GM19238 (cell line): Measurements from ENCODE around the gene EGFL6.
"Not testable (repeated sequence)": the region's sequence is repeated elsewhere in the genome, so short reads cannot be mapped to it uniquely, and the experiment has no call there.

Experiments
- DNase-seq: peaks from one replicate; pipeline ENCODE4 v3.0.0; 2011; ENCODE audit warnings: low spot score; ENCODE audit not compliant: insufficient read length

The EGFL6 gene

GRCh38 chrX:13590207-13590606 is 20.8 kb downstream of the EGFL6 start:
- no peak for DNase-seq

GRCh38 chrX:13590914-13591313 is 21.5 kb downstream of the EGFL6 start:
- DNase-seq, result no peak

- DNase-seq, result no peak
Observed at GRCh38 chrX:13597874-13598273, 28.5 kb downstream of the EGFL6 start.

- DNase-seq, result no peak
Observed at GRCh38 chrX:13598877-13599276, 29.5 kb downstream of the EGFL6 start.

- DNase-seq, result no peak
Observed at GRCh38 chrX:13599491-13599890, 30.1 kb downstream of the EGFL6 start.

- no peak for DNase-seq
Observed at GRCh38 chrX:13605611-13606010, 36.2 kb downstream of the EGFL6 start.

GRCh38 chrX:13607331-13607995 is 38.1 kb downstream of the EGFL6 start:
- no peak for DNase-seq

- no peak for DNase-seq
Observed at GRCh38 chrX:13607996-13608365, 38.6 kb downstream of the EGFL6 start.

GRCh38 chrX:13614154-13614553 is 44.8 kb downstream of the EGFL6 start:
- no peak for DNase-seq

- DNase-seq, result no peak
Observed at GRCh38 chrX:13620207-13620606, 50.8 kb downstream of the EGFL6 start.

GRCh38 chrX:13622401-13622964 is 53.1 kb downstream of the EGFL6 start:
- DNase-seq, result no peak

- no peak for DNase-seq
Observed at GRCh38 chrX:13627306-13627705, 57.9 kb downstream of the EGFL6 start.

- DNase-seq, result not testable (repeated sequence)
Observed at GRCh38 chrX:13637224-13637623, 67.8 kb downstream of the EGFL6 start.

- DNase-seq, result no peak
Observed at GRCh38 chrX:13638021-13638420, 68.6 kb downstream of the EGFL6 start.

GRCh38 chrX:13638826-13639225 is 69.4 kb downstream of the EGFL6 start:
- no peak for DNase-seq

GRCh38 chrX:13641684-13642083 is 72.3 kb downstream of the EGFL6 start:
- not testable (repeated sequence) for DNase-seq

- no peak for DNase-seq
Observed at GRCh38 chrX:13645464-13646153, 76.2 kb downstream of the EGFL6 start.

- no peak for DNase-seq
Observed at GRCh38 chrX:13646154-13646549, 76.8 kb downstream of the EGFL6 start.

GRCh38 chrX:13647709-13648212 is 78.4 kb downstream of the EGFL6 start:
- no peak for DNase-seq

- not testable (repeated sequence) for DNase-seq
Observed at GRCh38 chrX:13648336-13648735, 78.9 kb downstream of the EGFL6 start.

- no peak for DNase-seq
Observed at GRCh38 chrX:13649838-13650237, 80.4 kb downstream of the EGFL6 start.

GRCh38 chrX:13650318-13650717 is 80.9 kb downstream of the EGFL6 start:
- no peak for DNase-seq

GRCh38 chrX:13651150-13651549 is 81.7 kb downstream of the EGFL6 start:
- no peak for DNase-seq
